ENCODE results near the gene HEATR5A. TPM values are rescaled to one million over a fixed set of nuclear protein-coding genes. Genes with fewer than 3 reads are reported as not detected.

HEATR5A gene
- total RNA-seq, 3 donors from 2014 or later, result 53.3 to 80.0 (median 56.8) TPM

GRCh38 chr14:31457665-31458659, 37.6 kb upstream of the HEATR5A start:
- Histone ChIP-seq H3K4me3 (no peak overlapping the region), H3K36me3 (ENCODE audit: low read depth) (no peaks in the 10 kb centered on the region), H3K4me1 (ENCODE audit: low read depth) (peaks cover 11% of the 10 kb centered on the region), H3K9me3 (no peaks in the 10 kb centered on the region)
- TF ChIP-seq CTCF (IDR thresholded peaks at IDR 0.05), result no peak
- DNase-seq (no peak), ATAC-seq (no peak)
- intact Hi-C loops (cut with DNase I, micrococcal nuclease), result no loop called here

GRCh38 chr14:31456841-31457664, 36.7 kb upstream of the HEATR5A start, which contains the start of gene DTD2:
DTD2 (minus strand) TSS chr14:31457506; CDS start chr14:31457393, 113 bp downstream.
- H3K4me3 ChIP-seq, result peak within 1 kb of the TSS; percentile 38
- H3K4me1 ChIP-seq (ENCODE audit: low read depth), result peaks cover 11% of the 10 kb centered on the region
- intact Hi-C loops (cut with DNase I, micrococcal nuclease), result no loop called here
- H3K9me3 ChIP-seq, result no peaks in the 10 kb centered on the region
- DNase-seq (peak; percentile 95 to 98 (median 97)), ATAC-seq (peak; percentile 100)
- TF ChIP-seq CTCF (IDR thresholded peaks at IDR 0.05), result no peak
- H3K36me3 ChIP-seq (ENCODE audit: low read depth), result no peaks in the 10 kb centered on the region

GRCh38 chr14:31449971-31450610, 29.7 kb upstream of the HEATR5A start:
- TF ChIP-seq CTCF (IDR thresholded peaks at IDR 0.05), result no peak
- Histone ChIP-seq H3K9me3 (no peaks in the 10 kb centered on the region), H3K4me1 (ENCODE audit: low read depth) (no peaks in the 10 kb centered on the region), H3K36me3 (ENCODE audit: low read depth) (no peaks in the 10 kb centered on the region), H3K4me3 (no peak overlapping the region)
- ATAC-seq, result peak; percentile 46
- intact Hi-C loops (cut with DNase I, micrococcal nuclease), result no loop called here
- DNase-seq, result no peak

GRCh38 chr14:31449136-31449535, 28.8 kb upstream of the HEATR5A start:
- no peaks in the 10 kb centered on the region for H3K36me3 ChIP-seq (ENCODE audit: low read depth)
- H3K9me3 ChIP-seq, result no peaks in the 10 kb centered on the region
- DNase-seq, result no peak
- H3K4me1 ChIP-seq (ENCODE audit: low read depth), result no peaks in the 10 kb centered on the region
- intact Hi-C loops (cut with DNase I, micrococcal nuclease), result no loop called here
- TF ChIP-seq CTCF (IDR thresholded peaks at IDR 0.05), result no peak
- H3K4me3 ChIP-seq, result no peak overlapping the region
- no peak for ATAC-seq

GRCh38 chr14:31445703-31446102, 25.4 kb upstream of the HEATR5A start:
- Histone ChIP-seq H3K9me3 (no peaks in the 10 kb centered on the region), H3K4me1 (ENCODE audit: low read depth) (no peaks in the 10 kb centered on the region), H3K4me3 (no peak overlapping the region), H3K36me3 (ENCODE audit: low read depth) (no peaks in the 10 kb centered on the region)
- TF ChIP-seq CTCF (IDR thresholded peaks at IDR 0.05), result no peak
- intact Hi-C loops (cut with DNase I, micrococcal nuclease), result no loop called here
- DNase-seq (no peak), ATAC-seq (no peak)

Measured in mucosa of descending colon (tissue), 3 donors.